LNCaP clone FGC (cell line): ENCODE results near the gene RBM28.

Source experiments
- DNase-seq: peaks from one replicate; pipeline ENCODE4 v3.0.0-alpha.2; 2011; ENCODE audit warnings: low read depth
- H3K4me3 ChIP-seq: 2 replicates; pipeline ENCODE4 v1.5.1; 2011; ENCODE audit warnings: mild to moderate bottlenecking, low read depth, low read length, control low read depth
- TF ChIP-seq, protein P1 (sequence below): IDR thresholded peaks from 2 replicates; pipeline ENCODE4 v1.5.1; 2012; ENCODE audit warnings: mild to moderate bottlenecking; ENCODE audit not compliant: control insufficient read depth, insufficient read depth; ENCODE audit errors: extremely low read depth

RBM28 gene

DNA sequence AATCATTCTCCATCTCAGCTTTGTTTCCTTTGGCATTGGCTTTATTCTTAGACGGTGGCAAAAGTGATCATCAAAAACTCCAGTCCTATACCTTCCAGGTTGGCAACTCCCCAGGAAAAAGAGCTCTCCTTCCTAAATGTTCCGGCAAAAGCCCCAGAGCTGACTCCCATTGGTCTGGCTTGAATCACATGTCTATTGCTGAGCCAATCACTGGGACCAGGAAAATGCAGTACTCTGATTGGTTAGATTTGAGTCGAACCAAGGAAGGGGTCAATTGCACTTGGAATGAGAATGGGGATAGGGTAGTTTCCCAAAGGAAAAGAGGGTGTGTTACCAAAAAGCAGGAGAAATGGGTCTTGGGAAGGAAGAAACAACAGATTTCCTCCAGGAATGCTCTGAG is 80.3 kb downstream of the RBM28 start:
- no peak overlapping the region for H3K4me3 ChIP-seq
- TF ChIP-seq, protein P1, sequence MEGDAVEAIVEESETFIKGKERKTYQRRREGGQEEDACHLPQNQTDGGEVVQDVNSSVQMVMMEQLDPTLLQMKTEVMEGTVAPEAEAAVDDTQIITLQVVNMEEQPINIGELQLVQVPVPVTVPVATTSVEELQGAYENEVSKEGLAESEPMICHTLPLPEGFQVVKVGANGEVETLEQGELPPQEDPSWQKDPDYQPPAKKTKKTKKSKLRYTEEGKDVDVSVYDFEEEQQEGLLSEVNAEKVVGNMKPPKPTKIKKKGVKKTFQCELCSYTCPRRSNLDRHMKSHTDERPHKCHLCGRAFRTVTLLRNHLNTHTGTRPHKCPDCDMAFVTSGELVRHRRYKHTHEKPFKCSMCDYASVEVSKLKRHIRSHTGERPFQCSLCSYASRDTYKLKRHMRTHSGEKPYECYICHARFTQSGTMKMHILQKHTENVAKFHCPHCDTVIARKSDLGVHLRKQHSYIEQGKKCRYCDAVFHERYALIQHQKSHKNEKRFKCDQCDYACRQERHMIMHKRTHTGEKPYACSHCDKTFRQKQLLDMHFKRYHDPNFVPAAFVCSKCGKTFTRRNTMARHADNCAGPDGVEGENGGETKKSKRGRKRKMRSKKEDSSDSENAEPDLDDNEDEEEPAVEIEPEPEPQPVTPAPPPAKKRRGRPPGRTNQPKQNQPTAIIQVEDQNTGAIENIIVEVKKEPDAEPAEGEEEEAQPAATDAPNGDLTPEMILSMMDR, result no peak
- DNase-seq, result no peak

DNA sequence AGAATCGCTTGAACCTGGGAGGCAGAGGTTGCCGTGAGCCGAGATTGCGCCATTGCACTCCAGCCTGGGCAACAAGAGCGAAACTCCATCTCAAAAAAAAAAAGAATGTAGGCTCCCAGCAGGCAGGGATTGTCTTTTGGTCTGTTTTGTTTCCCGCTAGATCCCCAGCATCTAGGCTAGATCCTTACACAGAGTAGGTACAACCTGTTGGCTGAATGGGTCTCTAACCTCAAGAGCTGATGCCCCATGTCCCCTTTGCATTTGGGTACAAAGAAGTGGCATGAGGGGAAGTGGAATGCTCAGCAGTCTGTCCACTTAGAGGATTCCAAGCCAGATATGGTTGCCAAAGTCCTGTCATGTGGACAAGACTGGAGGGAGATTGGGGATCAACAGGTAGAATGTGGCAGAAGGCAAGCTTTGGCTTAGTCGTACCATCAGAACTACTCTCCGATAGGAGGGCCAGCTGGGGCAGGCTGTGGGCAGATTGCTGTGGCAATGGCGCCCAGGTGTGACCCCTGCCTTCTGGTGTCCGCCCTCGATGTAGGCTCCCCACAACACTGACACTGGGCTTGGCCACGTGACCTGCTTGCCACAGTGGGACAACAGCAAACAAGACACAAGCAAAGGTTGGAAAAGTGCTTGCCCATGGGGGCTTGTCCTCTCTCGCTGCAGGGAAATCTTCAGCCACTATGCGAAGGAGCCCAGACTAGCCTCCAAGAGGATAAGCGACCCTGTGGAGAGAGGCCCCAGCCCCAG is 81.3 kb downstream of the RBM28 start:
- no peak overlapping the region for H3K4me3 ChIP-seq
- no peak for DNase-seq
- TF ChIP-seq, protein P1, result no peak

DNA sequence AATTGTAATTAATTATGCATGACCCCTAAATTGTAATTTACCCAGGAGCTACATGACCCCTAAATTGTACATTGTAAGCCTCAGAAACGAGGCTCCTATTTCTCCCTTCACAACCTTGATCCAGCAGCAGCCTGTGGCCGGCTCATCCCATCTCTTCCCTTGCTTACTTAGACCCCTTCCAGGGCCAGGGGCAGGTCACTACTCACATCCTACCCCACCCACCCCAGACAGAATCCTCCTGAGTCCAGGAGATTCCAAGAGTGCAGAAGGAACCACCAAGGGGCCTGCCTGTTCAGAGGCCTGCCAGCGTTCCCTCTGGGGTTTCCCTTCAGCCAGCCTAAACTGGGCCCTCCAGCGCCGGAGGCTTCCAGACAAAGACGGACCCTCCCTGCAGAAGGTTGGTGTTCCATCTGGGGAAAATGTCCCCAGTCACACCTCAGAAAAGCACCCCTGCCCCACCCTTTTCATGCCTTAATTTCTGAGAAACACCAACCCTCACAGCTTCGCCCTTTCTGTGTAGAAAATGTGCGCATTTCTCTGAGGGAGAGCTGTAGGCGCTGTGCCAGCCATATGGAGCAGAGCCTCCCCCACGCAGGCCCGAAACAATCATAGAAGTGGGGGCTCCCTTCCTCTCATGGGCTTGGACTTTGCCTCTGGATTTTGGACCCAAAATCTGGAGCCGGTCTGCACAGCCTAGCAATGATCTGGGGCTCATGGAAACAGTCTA is 83.5 kb downstream of the RBM28 start:
- TF ChIP-seq, protein P1, result no peak
- no peak for DNase-seq
- H3K4me3 ChIP-seq, result no peak overlapping the region

DNA sequence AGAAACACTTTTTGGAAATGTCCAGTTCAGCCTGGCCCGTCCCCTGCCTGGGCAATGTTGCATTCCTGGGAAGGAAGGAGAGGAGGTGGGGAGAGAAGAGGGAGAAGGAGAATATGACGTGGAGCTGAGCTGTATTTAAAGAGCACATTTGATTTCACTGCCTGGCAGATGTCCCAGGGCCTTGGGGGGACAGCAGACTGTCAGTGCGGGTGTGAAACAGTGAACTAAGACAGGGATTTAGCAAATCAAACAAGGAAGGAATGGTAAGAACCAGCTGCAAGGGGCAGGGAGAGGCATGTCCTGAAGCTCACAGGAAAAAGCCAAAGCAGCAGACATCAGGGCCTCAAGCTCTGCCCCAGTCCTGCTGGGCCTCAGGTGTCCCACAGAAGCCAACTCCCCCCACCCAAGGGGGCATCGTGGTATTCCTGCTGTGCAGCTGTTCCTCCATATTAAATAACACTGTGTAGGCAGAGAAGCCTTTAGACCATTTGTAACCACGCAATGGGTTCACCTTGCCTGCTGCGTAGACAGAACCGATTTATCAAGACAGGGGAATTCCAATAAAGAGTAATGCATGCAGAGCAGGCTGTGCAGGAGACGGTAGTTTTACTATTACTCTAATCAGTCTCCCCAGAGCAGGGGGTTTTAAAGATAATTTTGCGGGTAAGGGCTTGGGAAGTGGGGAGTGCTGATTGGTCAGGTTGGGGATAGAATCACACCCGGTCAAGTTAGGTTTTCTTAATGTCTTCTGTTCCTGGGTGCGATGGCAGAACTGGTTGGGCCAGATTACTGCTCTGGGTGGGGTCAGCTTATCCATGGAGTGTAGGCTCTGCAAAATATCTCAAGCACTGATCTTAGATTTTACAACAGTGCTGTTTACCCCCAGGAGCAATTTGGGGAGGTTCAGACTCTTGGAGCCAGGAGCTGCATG is 84.3 kb downstream of the RBM28 start:
- TF ChIP-seq, protein P1, result no peak
- no peak for DNase-seq
- H3K4me3 ChIP-seq, result no peak overlapping the region

DNA sequence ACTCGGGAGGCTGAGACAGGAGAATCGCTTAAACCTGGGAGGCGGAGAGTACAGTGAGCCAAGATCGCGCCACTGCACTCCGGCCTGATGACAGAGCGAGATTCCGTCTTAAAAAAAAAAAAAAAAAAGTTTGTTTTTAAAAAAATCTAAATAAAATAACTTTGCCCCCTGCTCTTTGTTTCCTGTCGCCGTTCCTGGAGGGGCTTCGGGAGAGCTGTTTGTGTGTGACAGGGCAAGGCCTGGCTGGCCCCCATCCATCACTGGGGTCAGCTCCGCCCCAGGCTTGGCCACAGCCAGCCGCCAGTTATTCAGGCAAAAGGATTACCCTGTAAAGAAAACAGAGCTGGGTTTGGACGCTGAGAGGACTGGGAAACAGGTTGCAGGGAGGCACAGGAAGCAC is 86.2 kb downstream of the RBM28 start:
- TF ChIP-seq, protein P1, result no peak
- H3K4me3 ChIP-seq, result no peak overlapping the region
- no peak for DNase-seq

DNA sequence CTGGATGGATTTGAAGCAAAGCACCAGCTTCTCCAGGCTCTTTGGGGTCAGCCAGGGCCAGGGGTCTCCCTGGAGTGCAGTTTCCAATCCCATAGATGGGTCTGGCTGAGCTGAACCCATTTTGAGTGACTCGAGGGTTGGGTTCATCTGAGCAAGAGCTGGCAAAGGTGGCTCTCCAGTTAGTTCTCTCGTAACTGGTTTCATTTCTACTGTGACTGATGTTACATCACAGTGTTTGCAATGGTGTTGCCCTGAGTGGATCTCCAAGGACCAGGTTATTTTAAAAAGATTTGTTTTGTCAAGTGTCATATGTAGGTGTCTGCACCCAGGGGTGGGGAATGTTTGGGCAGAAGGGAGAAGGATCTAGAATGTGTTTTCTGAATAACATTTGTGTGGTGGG is 88.4 kb downstream of the RBM28 start:
- TF ChIP-seq, protein P1, result no peak
- H3K4me3 ChIP-seq, result no peak overlapping the region
- no peak for DNase-seq
